ENCODE data around the gene LYSET. TPM values are rescaled to one million over a fixed set of nuclear protein-coding genes. Genes with fewer than 3 reads are reported as not detected.

Gene LYSET
- total and polyA plus RNA-seq, 2 donors (not counting 3 experiments of a cell fraction or from before 2014, with no cell fraction given): 14.3 to 18.4 TPM

GRCh38 chr14:93214598-93214997 lies 29.5 kb downstream of the LYSET start:
- DNase-seq (ENCODE audit: low read depth, low spot score): no peak
- no TSS peak for BruUV-seq (replicated peaks)
- no peak overlapping the region for H3K9ac ChIP-seq (replicated peaks; ENCODE audit: extremely low read depth, insufficient read depth, low read length)
- no peak overlapping the region for H3K4me2 ChIP-seq (ENCODE audit: insufficient read depth, low read length)
- H4K20me1 ChIP-seq (replicated peaks; ENCODE audit: control insufficient read depth, extremely low read depth, insufficient read depth, low read length): no peaks in the 10 kb centered on the region
- H3K27ac ChIP-seq (ENCODE audit: insufficient read depth, low read depth, low read length): no peak overlapping the region
- FAIRE-seq: no peak
- no peaks in the 10 kb centered on the region for H3K9me1 ChIP-seq (replicated peaks; ENCODE audit: control insufficient read depth, extremely low read depth, insufficient read depth, low read length)
- H2AFZ ChIP-seq (ENCODE audit: low read depth, low read length): no peak overlapping the region
- POLR2A ChIA-PET: no interaction called here
- no peaks in the 10 kb centered on the region for H3K9me3 ChIP-seq (replicated peaks; ENCODE audit: control insufficient read depth, insufficient read depth, low read length)
- dilution Hi-C loops (cut with MboI; ENCODE audit: extremely low pct_ligation_motif_present, low sequenced_read_pairs): no loop called here
- CTCF ChIA-PET: no interaction called here
- intact Hi-C loops (cut with micrococcal nuclease): no loop called here
- no peak overlapping the region for H3K4me3 ChIP-seq (replicated peaks in 1 of 3; ENCODE audit: insufficient read depth in 1 of 3, low read depth in 1 of 3, low read length in 3 of 3)
- no peaks in the 10 kb centered on the region for H3K4me1 ChIP-seq (ENCODE audit: control insufficient read depth, extremely low read depth, insufficient read depth, low read length)
- H3K36me3 ChIP-seq (ENCODE audit: control insufficient read depth in 2 of 2, extremely low read depth in 1 of 2, insufficient read depth in 2 of 2, low read length in 2 of 2): peaks cover 0 to 8% of the 10 kb centered on the region in 2 experiments
- peaks cover 2% of the 10 kb centered on the region for H3K79me2 ChIP-seq (ENCODE audit: control insufficient read depth, insufficient read depth, low read length)
- TF ChIP-seq POLR2A (IDR thresholded peaks at IDR 0.05; ENCODE audit: low read depth, low read length): no peak
- no peak for TF ChIP-seq JUN (IDR thresholded peaks at IDR 0.05; ENCODE audit: borderline replicate concordance, insufficient read depth, insufficient read length, low read depth)
- TF ChIP-seq, protein P1, sequence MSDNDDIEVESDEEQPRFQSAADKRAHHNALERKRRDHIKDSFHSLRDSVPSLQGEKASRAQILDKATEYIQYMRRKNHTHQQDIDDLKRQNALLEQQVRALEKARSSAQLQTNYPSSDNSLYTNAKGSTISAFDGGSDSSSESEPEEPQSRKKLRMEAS (IDR thresholded peaks at IDR 0.05; ENCODE audit: insufficient read depth, insufficient read length): no peak
- no peaks in the 10 kb centered on the region for H3K27me3 ChIP-seq (ENCODE audit: control insufficient read depth in 2 of 2, insufficient read depth in 2 of 2, low read length in 2 of 2)

GRCh38 chr14:93219103-93219726 lies 34.1 kb downstream of the LYSET start:
- no peaks in the 10 kb centered on the region for H3K79me2 ChIP-seq (ENCODE audit: control insufficient read depth, insufficient read depth, low read length)
- dilution Hi-C loops (cut with MboI; ENCODE audit: extremely low pct_ligation_motif_present, low sequenced_read_pairs): no loop called here
- FAIRE-seq: peak; percentile 69
- intact Hi-C loops (cut with micrococcal nuclease): loop anchor here (1.0 kb wide), 2 partner anchors 106 to 267 kb away; no protein-coding TSS in a partner anchor
- H3K36me3 ChIP-seq (ENCODE audit: control insufficient read depth in 2 of 2, extremely low read depth in 1 of 2, insufficient read depth in 2 of 2, low read length in 2 of 2): peaks cover 4 to 10% of the 10 kb centered on the region in 2 experiments
- no peak overlapping the region for H3K4me3 ChIP-seq (replicated peaks in 1 of 3; ENCODE audit: insufficient read depth in 1 of 3, low read depth in 1 of 3, low read length in 3 of 3)
- no peak overlapping the region for H3K4me2 ChIP-seq (ENCODE audit: insufficient read depth, low read length)
- no peaks in the 10 kb centered on the region for H3K9me1 ChIP-seq (replicated peaks; ENCODE audit: control insufficient read depth, extremely low read depth, insufficient read depth, low read length)
- no peak overlapping the region for H3K27ac ChIP-seq (ENCODE audit: insufficient read depth, low read depth, low read length)
- H2AFZ ChIP-seq (ENCODE audit: low read depth, low read length): no peak overlapping the region
- no peaks in the 10 kb centered on the region for H3K4me1 ChIP-seq (ENCODE audit: control insufficient read depth, extremely low read depth, insufficient read depth, low read length)
- BruUV-seq (replicated peaks): no TSS peak
- H4K20me1 ChIP-seq (replicated peaks; ENCODE audit: control insufficient read depth, extremely low read depth, insufficient read depth, low read length): no peaks in the 10 kb centered on the region
- TF ChIP-seq CTCF (IDR thresholded peaks at IDR 0.05; ENCODE audit: extremely low read depth in 1 of 2, insufficient read depth in 1 of 2, low read depth in 1 of 2, low read length in 2 of 2): peak; percentile 45 to 68
- TF ChIP-seq, protein P1 (IDR thresholded peaks at IDR 0.05; ENCODE audit: insufficient read depth, insufficient read length): no peak
- TF ChIP-seq POLR2A (IDR thresholded peaks at IDR 0.05; ENCODE audit: low read depth, low read length): no peak
- no peak for TF ChIP-seq POLR2AphosphoS5 (IDR thresholded peaks at IDR 0.05; ENCODE audit: insufficient read depth, low read depth, low read length)
- DNase-seq (ENCODE audit: low read depth, low spot score): peak; percentile 59
- ChIA-PET CTCF (interaction anchor here (0.6 to 1.5 kb wide), 26 partner anchors 8 to 505 kb away, joined by 3 to 43 read pairs (median 5); partner anchors contain the start of genes GON7, LYSET, MOAP1 and UBR7), POLR2A (interaction anchor here (0.7 to 0.9 kb wide), 3 partner anchors 12 to 184 kb away, joined by 3 to 7 read pairs (median 4); no protein-coding TSS in a partner anchor)
- H3K9me3 ChIP-seq (replicated peaks; ENCODE audit: control insufficient read depth, insufficient read depth, low read length): no peaks in the 10 kb centered on the region
- H3K9ac ChIP-seq (replicated peaks; ENCODE audit: extremely low read depth, insufficient read depth, low read length): no peak overlapping the region
- H3K27me3 ChIP-seq (ENCODE audit: control insufficient read depth in 2 of 2, insufficient read depth in 2 of 2, low read length in 2 of 2): no peaks in the 10 kb centered on the region
